ENCODE data around the gene MAPK10.

DNA sequence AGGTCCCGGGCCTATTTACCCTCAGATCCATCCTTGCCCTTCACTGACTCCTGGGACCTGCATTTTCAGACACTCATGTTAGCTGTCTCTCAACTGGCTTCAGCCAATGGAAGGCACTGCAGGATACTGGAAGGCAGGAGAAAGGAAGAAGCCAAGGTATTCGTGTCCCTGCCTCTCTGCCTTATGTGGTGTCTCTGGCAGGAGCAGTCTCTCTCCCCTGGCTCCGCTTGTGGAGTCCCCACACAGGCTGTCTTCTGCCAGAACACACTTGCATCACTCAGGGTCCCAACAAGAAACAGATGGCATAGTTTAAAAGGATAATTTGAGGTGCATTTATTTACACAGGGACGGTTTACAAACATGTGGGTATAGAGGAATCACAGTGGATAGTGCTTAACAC lies 21.6 kb upstream of the MAPK10 start:
- TF ChIP-seq TARDBP (IDR thresholded peaks at IDR 0.05) = no peak
- TF ChIP-seq SP1 (IDR thresholded peaks at IDR 0.05) = no peak
- no peak for TF ChIP-seq HDGF (IDR thresholded peaks at IDR 0.05; ENCODE audit: borderline replicate concordance)
- TF ChIP-seq SUZ12 (IDR thresholded peaks at IDR 0.05) = no peak
- TF ChIP-seq NFRKB (IDR thresholded peaks at IDR 0.05) = no peak
- TF ChIP-seq FOXK2 (IDR thresholded peaks at IDR 0.05) = no peak
- no peak for TF ChIP-seq ELF4 (IDR thresholded peaks at IDR 0.05)
- TF ChIP-seq ZNF384 (IDR thresholded peaks at IDR 0.05) = no peak
- TF ChIP-seq CTBP1 (IDR thresholded peaks at IDR 0.05; ENCODE audit: borderline replicate concordance) = no peak
- TF ChIP-seq FOXM1 (IDR thresholded peaks at IDR 0.05; ENCODE audit: borderline replicate concordance) = no peak
- TF ChIP-seq ARNT (IDR thresholded peaks at IDR 0.05) = no peak
- no peak for TF ChIP-seq FOXA1 (IDR thresholded peaks at IDR 0.05)
- no peak for TF ChIP-seq L3MBTL2 (conservative IDR thresholded peaks at IDR 0.05)
